Immature natural killer cell (primary cell): ENCODE measurements around the gene MAPKAP1. TPM values are rescaled to one million over a fixed set of nuclear protein-coding genes. Genes with fewer than 3 reads are reported as not detected.
A peak's percentile ranks its signal among the peaks of the same experiment; 100 is the strongest.

Source experiments
- DNase-seq, 3 donors: peaks; one replicate each; pipeline ENCODE4 v3.0.0; 2022; ENCODE audit warnings: mixed read lengths in 1 of 3
- H3K27ac Mint-ChIP-seq, 6 donors: one replicate each; pipeline ENCODE4 v1.8.0; 2020; ENCODE audit warnings: mixed read lengths in 6 of 6, mild to moderate bottlenecking in 5 of 6, inconsistent platforms in 4 of 6, moderate library complexity in 3 of 6
- H3K27me3 Mint-ChIP-seq, 3 donors: one replicate each; pipeline ENCODE4 v1.8.0; 2020 to 2021; ENCODE audit warnings: low read depth in 3 of 3, mild to moderate bottlenecking in 3 of 3, mixed read lengths in 3 of 3, moderate library complexity in 3 of 3, inconsistent platforms in 1 of 3
- H3K36me3 Mint-ChIP-seq, 3 donors: one replicate each; pipeline ENCODE4 v1.8.0; 2020; ENCODE audit warnings: mixed read lengths in 3 of 3, inconsistent platforms in 2 of 3, mild to moderate bottlenecking in 2 of 3
- H3K4me1 Mint-ChIP-seq, 2 donors: one replicate each; pipeline ENCODE4 v1.8.0; 2020; ENCODE audit warnings: inconsistent platforms in 2 of 2, mild to moderate bottlenecking in 2 of 2, mixed read lengths in 2 of 2, moderate library complexity in 1 of 2
- H3K4me3 Mint-ChIP-seq, 5 donors: one replicate each; pipeline ENCODE4 v1.8.0; 2020; ENCODE audit warnings: mild to moderate bottlenecking in 5 of 5, mixed read lengths in 5 of 5, inconsistent platforms in 3 of 5, moderate library complexity in 3 of 5
- H3K9me3 Mint-ChIP-seq, 6 donors: one replicate each; pipeline ENCODE4 v1.8.0; 2020; ENCODE audit warnings: mild to moderate bottlenecking in 6 of 6, mixed read lengths in 6 of 6, inconsistent platforms in 4 of 6, moderate library complexity in 3 of 6
- polyA plus RNA-seq, 3 donors: library from polyadenylated mRNA; unstranded; fragments of 300-500 nt; fragmentation: Illumina TruSeq; gene quantifications; one replicate each; pipeline ENCODE4 v1.2.3, GENCODE V29; 2021

Gene MAPKAP1
- polyA plus RNA-seq, 3 donors from 2014 or later, result 56.9 to 75.1 (median 59.3) TPM

DNA sequence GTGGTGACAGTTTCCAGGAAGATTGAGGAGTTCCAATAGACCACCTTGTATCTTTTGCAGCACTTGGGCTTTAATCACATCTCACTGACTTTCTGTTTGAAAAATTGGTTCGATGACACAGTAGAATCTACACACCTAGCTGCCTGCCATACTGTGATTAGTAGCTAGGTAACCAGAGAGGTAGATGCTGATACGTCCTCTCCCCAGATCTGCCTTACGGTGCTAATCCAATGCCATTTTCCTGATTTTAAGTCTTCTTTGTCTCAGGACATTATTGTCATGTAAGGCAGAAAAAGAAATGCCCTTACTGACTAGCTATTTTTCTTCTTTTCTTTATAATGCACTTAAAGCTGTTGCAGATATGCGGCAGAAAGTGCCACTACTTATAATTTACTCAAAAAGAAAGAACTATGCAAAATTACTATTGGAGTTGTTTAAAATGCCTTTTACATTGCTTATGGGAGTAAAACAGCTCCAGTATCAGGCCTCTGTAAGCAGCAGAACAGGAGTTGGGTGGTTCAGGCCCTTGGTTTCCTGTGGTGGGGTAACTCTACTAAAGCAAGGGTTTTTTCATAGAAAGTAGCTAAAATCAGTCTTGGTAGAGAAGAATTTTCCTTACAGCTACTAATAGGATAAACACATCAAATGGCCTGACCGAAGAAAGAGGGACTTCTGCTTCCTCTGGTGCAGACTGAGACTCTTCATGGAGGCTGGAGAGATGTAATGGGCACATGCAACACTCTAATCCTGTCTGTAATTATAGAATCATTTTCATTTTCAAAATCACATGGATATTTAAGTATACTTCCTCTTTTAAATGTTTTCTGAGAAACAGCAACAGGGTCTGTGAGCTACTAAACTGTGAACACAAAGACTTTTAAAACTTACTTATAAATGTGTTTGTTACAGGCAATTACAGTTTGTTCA lies 177.2 kb downstream of the MAPKAP1 start:
- no peak for DNase-seq
- no peaks in the 10 kb centered on the region for H3K27me3 Mint-ChIP-seq
- peaks cover 27 to 37% of the 10 kb centered on the region in 2 donors for H3K4me1 Mint-ChIP-seq
- peak overlapping the region; percentile 11 to 81 (median 58) for H3K27ac Mint-ChIP-seq
- H3K4me3 Mint-ChIP-seq, result peak overlapping the region in 2 of 5 donors; percentile 0 to 2
- no peaks in the 10 kb centered on the region for H3K9me3 Mint-ChIP-seq
- no peaks in the 10 kb centered on the region for H3K36me3 Mint-ChIP-seq

DNA sequence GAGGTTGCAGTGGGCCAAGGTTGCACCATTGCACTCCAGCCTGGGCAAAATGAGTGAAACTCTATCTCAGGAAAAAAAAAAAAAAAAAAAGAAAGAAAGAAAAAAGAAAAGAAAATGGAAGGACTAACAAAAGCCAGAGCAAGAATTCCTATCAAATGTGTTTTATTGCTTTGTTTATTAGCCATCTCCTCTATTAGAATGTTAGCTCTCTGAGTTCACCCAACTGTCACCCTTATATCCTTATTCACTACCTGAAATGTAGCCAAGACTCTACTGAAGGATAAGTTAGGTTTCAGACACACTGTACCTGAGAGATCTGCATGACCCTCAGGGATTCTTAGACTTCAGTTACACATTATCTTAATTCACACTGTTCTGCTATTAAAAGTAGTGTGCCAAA lies 177.9 kb downstream of the MAPKAP1 start:
- Mint-ChIP-seq H3K27me3 (no peaks in the 10 kb centered on the region), H3K36me3 (no peaks in the 10 kb centered on the region), H3K27ac (peak overlapping the region in 5 of 6 donors; percentile 9 to 60 (median 26)), H3K9me3 (no peaks in the 10 kb centered on the region), H3K4me3 (no peak overlapping the region), H3K4me1 (peaks cover 27 to 37% of the 10 kb centered on the region in 2 donors)
- DNase-seq, result no peak

GRCh38 chr9:125527471-125528002 lies 179.5 kb downstream of the MAPKAP1 start:
- Mint-ChIP-seq H3K9me3 (no peaks in the 10 kb centered on the region), H3K4me3 (no peak overlapping the region), H3K27ac (no peak overlapping the region), H3K36me3 (peaks cover 0 to 3% (median 0%) of the 10 kb centered on the region in 3 donors), H3K27me3 (no peaks in the 10 kb centered on the region), H3K4me1 (peaks cover 38 to 52% of the 10 kb centered on the region in 2 donors)
- no peak for DNase-seq

GRCh38 chr9:125525921-125526631 lies 180.9 kb downstream of the MAPKAP1 start:
- Mint-ChIP-seq H3K9me3 (no peaks in the 10 kb centered on the region), H3K4me3 (no peak overlapping the region), H3K4me1 (peaks cover 50 to 61% of the 10 kb centered on the region in 2 donors), H3K36me3 (peaks cover 0 to 3% (median 0%) of the 10 kb centered on the region in 3 donors), H3K27me3 (no peaks in the 10 kb centered on the region), H3K27ac (no peak overlapping the region)
- DNase-seq, result no peak

DNA sequence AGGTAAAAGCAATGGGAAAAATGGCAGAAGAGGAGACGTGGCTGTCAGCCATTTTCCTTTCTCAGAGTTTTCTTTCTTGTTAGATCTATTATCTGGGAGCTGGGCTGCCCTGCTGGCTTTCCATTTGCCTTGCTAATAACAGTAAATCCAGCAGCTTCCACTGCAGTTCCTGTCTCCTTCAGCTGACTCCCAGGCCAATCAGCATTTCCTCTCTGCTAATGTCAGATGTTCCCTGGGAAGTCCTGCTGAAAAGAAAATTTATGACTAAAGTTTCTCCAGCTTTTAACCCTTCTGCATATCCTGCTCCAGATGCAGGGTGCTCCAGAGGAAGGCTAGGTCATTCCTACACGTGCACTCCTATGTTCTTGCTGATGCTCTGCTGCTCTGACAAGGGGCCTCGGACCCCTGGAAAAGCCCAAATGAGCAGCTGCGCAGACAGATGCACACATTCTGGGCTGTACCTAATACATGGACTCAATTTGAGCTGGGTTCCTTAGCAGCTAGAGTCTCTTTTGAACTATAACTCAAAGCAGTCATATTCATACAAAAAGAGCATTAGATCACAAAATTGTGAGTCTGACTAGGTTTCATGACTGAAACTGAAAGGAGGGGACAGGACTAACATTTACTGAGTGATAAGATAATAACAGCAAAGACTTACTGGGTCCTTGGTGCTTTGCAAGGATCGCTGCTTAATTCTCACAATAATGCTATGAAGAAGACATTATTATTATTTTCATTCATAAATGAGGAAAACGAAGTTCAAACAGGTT lies 182.2 kb downstream of the MAPKAP1 start:
- Mint-ChIP-seq H3K36me3 (peaks cover 0 to 3% (median 0%) of the 10 kb centered on the region in 3 donors), H3K27me3 (no peaks in the 10 kb centered on the region), H3K4me1 (peaks cover 40 to 48% of the 10 kb centered on the region in 2 donors), H3K4me3 (no peak overlapping the region), H3K9me3 (no peaks in the 10 kb centered on the region), H3K27ac (no peak overlapping the region)
- DNase-seq, result no peak

DNA sequence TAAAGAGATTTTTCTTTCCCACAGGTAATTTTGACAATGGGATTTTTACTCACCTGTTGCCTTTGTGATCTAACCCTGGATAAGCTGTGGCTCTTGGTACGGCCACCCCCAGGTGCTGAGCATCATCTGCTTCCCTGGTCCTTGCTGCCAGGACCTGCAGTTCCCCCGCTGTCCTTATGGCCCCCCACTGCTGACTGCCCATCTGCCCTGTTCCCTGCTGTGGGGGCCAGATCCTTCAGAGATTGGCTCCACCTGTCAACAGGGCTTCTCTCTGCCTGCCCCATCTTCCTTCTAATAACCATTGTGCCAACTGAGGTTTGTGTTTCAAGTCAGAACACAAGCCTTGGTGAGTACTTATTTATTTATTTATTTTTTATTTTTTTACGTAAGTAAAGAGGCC lies 183.3 kb downstream of the MAPKAP1 start:
- no peaks in the 10 kb centered on the region for H3K27me3 Mint-ChIP-seq
- peaks cover 33 to 40% of the 10 kb centered on the region in 2 donors for H3K4me1 Mint-ChIP-seq
- peak overlapping the region in 1 of 6 donors; percentile 56 for H3K27ac Mint-ChIP-seq
- no peaks in the 10 kb centered on the region for H3K9me3 Mint-ChIP-seq
- DNase-seq, result no peak
- peak overlapping the region in 1 of 5 donors; percentile 49 for H3K4me3 Mint-ChIP-seq
- peaks cover 0 to 3% (median 0%) of the 10 kb centered on the region in 3 donors for H3K36me3 Mint-ChIP-seq

- no peaks in the 10 kb centered on the region for H3K27me3 Mint-ChIP-seq
- no peak for DNase-seq
- H3K9me3 Mint-ChIP-seq, result no peaks in the 10 kb centered on the region
- H3K4me3 Mint-ChIP-seq, result peak overlapping the region in 3 of 5 donors; percentile 0 to 22 (median 21)
- peaks cover 0 to 3% (median 0%) of the 10 kb centered on the region in 3 donors for H3K36me3 Mint-ChIP-seq
- H3K27ac Mint-ChIP-seq, result peak overlapping the region in 3 of 6 donors; percentile 16 to 38 (median 36)
- H3K4me1 Mint-ChIP-seq, result peaks cover 24 to 30% of the 10 kb centered on the region in 2 donors
These were observed 184.7 kb downstream of the MAPKAP1 start for GRCh38 chr9:125522328-125522725.

- Mint-ChIP-seq H3K27me3 (peaks cover 0 to 2% (median 0%) of the 10 kb centered on the region in 3 donors), H3K4me3 (peak overlapping the region in 4 of 5 donors; percentile 18 to 31 (median 29)), H3K36me3 (peaks cover 0 to 7% (median 0%) of the 10 kb centered on the region in 3 donors), H3K27ac (peak overlapping the region in 5 of 6 donors; percentile 19 to 40 (median 32)), H3K9me3 (no peaks in the 10 kb centered on the region), H3K4me1 (peaks cover 24 to 29% of the 10 kb centered on the region in 2 donors)
- DNase-seq, result peak in 1 of 3 donors; percentile 5
These were observed 185.3 kb downstream of the MAPKAP1 start for GRCh38 chr9:125521462-125522327.

DNA sequence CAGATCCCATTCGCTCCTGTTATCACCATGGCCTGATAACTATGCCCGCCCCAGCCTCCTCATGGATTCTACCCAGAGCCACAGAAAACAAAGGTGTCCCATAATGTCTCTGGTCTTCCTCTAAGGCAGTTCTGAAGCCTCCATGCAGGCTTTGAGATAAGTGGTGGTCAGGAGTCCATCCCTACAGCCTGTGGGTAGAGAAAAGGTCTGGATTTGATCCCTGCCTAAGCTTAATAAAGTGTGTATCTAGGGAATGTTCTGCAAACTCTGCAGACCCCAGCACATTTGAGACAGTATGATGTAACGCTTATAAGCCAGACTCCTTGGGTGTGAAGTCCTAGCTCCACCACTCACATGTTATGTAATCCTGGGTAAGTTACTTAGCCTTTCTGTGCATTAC lies 187.3 kb downstream of the MAPKAP1 start:
- no peak for DNase-seq
- peaks cover 24 to 29% of the 10 kb centered on the region in 2 donors for H3K4me1 Mint-ChIP-seq
- H3K27me3 Mint-ChIP-seq, result peaks cover 0 to 2% (median 0%) of the 10 kb centered on the region in 3 donors
- no peak overlapping the region for H3K27ac Mint-ChIP-seq
- peaks cover 0 to 7% (median 0%) of the 10 kb centered on the region in 3 donors for H3K36me3 Mint-ChIP-seq
- H3K4me3 Mint-ChIP-seq, result no peak overlapping the region
- no peaks in the 10 kb centered on the region for H3K9me3 Mint-ChIP-seq

DNA sequence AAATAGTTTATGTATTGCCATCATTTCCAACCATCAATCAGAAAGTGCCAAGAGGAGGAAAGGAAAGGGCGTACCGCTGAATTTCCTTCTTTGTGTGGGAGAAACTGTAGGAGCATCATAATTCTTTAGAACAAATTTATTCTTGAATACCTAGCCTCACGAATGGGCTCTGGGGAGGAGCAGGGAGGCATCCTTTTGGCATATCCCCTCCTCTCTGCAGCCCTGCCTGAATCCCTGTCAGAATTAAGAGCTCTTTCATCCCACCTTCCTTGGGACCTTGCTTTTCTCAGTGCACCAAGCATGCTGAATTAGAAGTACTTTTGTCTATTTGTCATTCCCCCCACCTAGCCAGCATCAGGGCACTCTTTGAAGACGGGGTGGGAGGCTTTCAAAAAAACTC lies 189.4 kb downstream of the MAPKAP1 start:
- Mint-ChIP-seq H3K36me3 (peaks cover 0 to 4% (median 0%) of the 10 kb centered on the region in 3 donors), H3K27ac (no peak overlapping the region), H3K9me3 (no peaks in the 10 kb centered on the region), H3K4me1 (peaks cover 15 to 27% of the 10 kb centered on the region in 2 donors), H3K4me3 (no peak overlapping the region), H3K27me3 (peaks cover 0 to 2% (median 0%) of the 10 kb centered on the region in 3 donors)
- DNase-seq, result no peak

DNA sequence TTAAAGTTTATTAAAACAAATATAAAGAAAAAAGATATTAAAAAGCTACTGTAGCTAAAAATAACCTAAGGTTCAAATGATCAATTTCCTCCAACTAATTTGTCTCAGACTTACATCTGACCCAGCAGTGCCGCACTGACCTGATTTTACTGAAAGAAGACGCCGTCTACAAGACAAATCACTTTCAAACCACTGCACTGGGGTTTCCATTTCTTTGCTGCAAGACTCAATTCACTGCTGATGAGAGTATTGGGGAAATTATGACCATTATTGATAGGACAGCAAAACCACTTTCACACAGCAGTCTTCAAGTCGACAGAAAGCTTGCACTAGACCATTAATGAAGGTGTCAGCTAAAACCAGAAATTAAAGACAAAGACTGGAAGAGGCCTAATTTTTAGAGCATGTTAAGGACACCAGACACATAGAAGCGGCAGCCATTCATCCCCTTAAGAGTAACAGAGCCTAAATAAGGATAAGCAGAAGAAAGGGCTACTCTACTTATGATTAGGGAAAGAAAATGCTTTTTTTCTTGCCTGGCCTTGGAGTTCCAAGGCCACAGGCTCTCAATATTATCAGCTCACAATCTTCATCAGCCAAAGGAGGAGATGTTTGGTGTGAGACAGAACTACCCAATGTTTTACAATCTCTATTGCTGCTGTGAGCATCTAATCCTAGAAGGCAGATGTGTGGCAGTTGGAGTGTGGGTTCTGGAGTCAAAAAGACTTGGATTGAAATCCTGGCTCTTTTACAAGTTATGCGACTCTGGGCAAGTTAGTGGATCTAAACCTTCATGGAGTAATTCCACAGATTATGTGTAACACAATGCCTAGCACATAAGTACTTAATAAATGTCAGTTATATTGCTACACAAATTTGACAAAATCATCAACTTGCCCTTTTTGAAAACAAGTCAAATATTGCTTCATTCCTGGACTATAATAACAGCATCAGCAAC lies 190.7 kb downstream of the MAPKAP1 start:
- Mint-ChIP-seq H3K27me3 (peaks cover 0 to 2% (median 0%) of the 10 kb centered on the region in 3 donors), H3K4me3 (no peak overlapping the region), H3K36me3 (peaks cover 0 to 4% (median 0%) of the 10 kb centered on the region in 3 donors), H3K9me3 (no peaks in the 10 kb centered on the region), H3K4me1 (peaks cover 2 to 14% of the 10 kb centered on the region in 2 donors), H3K27ac (no peak overlapping the region)
- DNase-seq, result no peak
